GM18520 (cell line): ENCODE data around the gene HAUS3.

Source experiments
- ATAC-seq: cut with Tn5 transposase; IDR thresholded peaks from one replicate; pipeline ENCODE4 v1.9.1; 2021; ENCODE audit not compliant: unreplicated experiment

The HAUS3 gene

GRCh38 chr4:2265113-2266110, 23.5 kb upstream of the HAUS3 start:
- no peak for ATAC-seq

DNA sequence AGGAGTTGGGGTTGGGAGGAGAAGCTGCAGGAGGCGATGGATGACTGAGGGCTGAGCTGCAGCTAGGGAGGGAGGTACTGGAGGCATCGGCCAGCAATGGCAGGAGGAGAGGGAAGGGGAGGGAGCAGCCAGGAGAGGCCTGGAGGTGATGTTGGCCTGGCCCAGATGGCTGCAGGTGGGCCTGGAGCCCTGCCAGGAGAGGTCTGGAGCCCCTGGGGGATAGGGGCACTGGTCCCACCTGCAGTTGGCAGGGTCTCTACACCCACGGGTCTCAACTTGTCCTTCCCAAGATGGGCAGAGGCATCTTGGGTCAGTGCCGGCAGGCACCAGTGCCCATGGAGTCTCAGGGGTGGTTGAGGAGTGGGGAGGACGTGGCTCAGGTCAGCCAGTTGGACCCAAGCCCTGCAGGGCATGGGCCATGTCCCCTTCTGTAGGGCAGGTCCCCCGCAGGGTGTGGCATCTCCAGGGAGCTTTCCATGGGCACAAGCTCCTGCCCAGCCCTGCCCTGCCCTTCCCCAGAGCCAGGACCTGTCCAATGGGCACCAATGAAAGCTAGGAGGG, 22.6 kb upstream of the HAUS3 start:
- no peak for ATAC-seq

- ATAC-seq, result no peak
These were observed 22.0 kb upstream of the HAUS3 start for GRCh38 chr4:2263926-2264321.

DNA sequence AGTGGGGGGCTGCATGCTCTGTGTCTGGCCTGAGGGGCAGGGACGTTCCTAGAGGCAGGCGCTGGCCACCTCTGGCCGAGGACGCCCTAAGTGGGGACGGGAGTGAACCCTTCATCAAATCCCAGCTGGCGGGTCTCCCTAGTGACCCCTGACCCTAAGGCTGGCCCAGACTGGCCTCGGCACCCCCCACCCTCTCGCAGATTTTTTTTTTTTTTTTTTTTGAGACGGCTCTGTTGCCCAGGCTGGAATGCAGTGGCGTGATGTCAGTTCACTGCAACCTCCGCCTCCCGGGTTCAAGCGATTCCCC, 21.0 kb upstream of the HAUS3 start:
- ATAC-seq, result no peak

- ATAC-seq, result peak; percentile 85
These were observed 20.4 kb upstream of the HAUS3 start for GRCh38 chr4:2262145-2262943.

GRCh38 chr4:2261853-2262144, 19.9 kb upstream of the HAUS3 start, which contains the start of gene MXD4:
TSS of gene MXD4 (minus strand) at chr4:2262109. CDS start at chr4:2261980, 129 bp downstream.
- no peak for ATAC-seq

GRCh38 chr4:2261110-2261852, 19.4 kb upstream of the HAUS3 start:
- ATAC-seq, result no peak

GRCh38 chr4:2260344-2261109, 18.6 kb upstream of the HAUS3 start:
- ATAC-seq, result no peak

DNA sequence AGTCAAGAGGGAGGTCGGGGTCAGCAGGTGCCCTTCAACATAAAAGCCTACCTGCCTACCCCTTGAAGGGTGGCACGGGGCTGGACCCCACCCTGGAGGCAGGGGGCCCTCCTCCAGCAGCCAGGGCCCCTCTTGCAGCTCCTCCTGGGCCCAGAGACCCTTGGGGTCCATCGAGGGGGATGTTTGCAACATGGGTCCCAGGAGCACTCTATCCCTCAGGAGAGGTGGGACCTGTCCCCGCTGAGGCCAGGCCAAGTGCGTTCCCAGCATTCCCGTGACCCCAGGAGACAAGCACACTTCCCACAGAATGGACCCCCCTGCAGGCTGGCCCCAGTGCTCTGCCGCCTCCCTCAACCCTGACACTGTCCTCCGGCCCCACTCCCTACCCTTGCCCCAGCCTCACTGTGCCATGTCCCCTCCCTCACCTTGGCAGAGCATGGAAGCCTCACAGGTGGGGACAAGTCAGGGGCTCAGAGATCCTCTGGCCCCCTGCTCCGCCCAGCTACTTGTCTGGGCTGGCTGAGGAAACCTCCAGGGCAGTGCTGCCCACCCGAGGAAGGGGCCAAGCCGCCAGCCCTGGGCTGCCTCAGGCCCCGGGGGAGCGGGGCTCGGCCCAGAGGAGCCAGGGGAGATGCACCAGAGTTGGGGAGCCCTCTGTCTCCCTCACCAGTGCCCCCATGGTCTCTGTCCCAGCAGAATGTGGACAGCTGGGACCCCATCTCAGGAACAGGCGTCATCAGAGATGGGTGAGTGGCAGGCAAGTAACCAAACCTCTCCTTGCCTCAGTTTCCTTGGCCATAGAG, 17.8 kb upstream of the HAUS3 start:
- no peak for ATAC-seq

- ATAC-seq, result no peak
These were observed 17.2 kb upstream of the HAUS3 start for GRCh38 chr4:2259036-2259540.

DNA sequence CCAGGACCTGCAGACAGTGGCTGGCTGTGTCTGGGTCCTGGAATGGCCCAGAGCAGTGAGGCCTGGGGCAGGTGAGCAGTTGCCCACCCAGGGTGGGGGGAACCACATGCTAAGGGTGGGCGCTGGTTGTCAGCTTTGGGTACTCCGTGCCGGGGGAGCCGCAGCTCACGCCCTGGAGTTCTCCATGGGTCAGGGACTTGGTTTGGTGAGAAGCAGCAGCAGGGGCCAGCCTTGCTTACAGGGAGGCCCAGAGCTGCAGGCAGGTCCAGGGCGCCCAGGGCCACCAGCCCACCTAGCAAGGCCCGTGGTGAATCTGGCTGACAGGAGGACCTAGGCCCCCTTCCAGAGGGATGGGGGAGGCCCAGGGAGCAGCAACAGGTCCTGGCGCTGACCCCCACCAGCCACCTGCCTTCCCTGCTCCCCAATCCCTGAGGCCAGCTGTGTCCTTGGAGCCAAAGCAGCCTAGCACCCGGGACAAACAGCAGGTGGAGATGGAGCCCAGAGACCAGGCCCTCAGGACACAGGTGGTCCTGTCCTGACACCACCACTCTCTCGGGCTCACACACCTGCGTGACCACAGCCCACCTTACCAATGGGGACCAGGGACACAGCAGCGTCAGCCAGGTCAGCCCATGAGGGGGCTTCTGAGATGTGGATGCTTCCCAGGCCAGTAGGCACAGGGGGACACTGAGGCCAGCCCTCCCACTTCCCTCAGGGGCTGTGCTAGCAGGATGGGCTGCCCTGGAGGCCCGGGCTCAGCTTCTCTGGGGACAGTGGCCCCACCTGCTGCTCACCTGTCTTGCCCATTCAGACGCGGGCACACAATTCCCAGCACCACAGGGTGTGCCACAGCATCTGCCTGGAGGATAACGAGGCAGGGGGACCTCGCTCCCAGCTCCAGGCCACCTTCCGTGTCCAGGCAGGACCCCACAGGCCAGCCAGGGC, 16.4 kb upstream of the HAUS3 start:
- no peak for ATAC-seq

DNA sequence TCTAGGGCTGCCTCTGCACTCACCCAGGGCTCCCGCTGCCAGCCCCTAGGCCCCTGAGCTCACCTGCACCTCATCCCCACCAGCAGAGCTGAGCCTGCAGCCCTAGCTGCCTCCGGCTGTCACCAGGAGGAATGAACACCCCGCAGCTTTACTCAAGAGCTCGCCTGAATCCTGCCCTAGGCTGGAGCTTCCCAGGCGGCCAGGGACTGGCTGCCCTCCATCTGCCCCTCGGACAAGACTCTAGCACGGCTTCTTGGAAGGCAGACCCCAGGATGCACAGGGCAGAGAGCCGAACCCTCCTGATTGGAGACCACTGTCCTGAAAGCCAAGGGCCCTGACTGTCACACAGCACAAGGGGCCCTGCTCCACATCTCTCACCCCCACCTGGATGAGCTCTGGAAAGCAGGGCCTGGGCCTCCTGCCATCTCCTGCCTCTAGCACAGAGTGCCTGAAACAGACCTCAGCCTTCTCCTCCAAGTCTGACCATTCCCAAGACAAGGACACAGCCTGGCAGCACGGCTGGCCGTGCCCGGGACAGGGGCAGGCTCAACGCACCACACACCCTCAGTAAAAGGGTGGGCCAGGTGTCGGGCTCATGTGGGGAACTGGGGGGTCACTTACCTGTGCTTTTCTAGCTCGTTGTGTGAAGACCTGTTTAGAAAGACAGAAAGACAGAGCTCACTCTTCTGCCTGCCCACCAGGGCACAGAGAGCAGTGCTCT, 15.6 kb upstream of the HAUS3 start:
- ATAC-seq, result no peak

DNA sequence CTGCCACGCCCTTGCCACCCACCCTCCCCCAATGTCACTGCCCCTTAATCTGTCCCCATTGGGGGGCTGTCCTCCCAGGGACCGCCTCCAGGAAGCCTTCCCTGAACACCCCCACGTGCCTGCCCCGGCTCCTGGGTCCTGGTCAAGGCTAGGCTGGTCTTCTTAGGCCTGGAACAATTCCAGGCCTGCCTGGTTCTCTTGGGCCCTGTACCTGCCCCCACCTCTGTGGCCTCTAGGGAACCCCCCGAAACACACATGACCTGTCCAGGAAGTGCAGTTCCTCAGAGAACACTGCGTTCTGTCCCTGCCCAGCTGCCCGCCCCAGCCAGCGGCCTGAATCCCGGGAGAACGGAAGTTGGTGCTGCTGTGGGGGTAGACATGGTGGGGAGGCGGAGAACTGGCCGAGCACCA, 14.9 kb upstream of the HAUS3 start:
- no peak for ATAC-seq

- ATAC-seq, result no peak
These were observed 14.3 kb upstream of the HAUS3 start for GRCh38 chr4:2256156-2256731.

GRCh38 chr4:2255501-2256155, 13.7 kb upstream of the HAUS3 start:
- ATAC-seq, result no peak

GRCh38 chr4:2254665-2255500, 13.0 kb upstream of the HAUS3 start:
- no peak for ATAC-seq
